Loucy (cell line): ENCODE data around the gene DRAM1.

Experiments used
- EZH2phosphoT487 ChIP-seq: fragments of 200-600 bp; IDR thresholded peaks from 2 replicates; pipeline ENCODE4 v1.6.1; 2018; ENCODE audit warnings: antibody characterized with exemption, mild to moderate bottlenecking, moderate library complexity, borderline replicate concordance
- TF ChIP-seq, protein P1 (sequence below): fragments of 200-600 bp; sonication (generic); conservative IDR thresholded peaks from 2 replicates; pipeline ENCODE4 v1.5.1; 2014; ENCODE audit warnings: mild to moderate bottlenecking, antibody characterized with exemption, low read length

DNA sequence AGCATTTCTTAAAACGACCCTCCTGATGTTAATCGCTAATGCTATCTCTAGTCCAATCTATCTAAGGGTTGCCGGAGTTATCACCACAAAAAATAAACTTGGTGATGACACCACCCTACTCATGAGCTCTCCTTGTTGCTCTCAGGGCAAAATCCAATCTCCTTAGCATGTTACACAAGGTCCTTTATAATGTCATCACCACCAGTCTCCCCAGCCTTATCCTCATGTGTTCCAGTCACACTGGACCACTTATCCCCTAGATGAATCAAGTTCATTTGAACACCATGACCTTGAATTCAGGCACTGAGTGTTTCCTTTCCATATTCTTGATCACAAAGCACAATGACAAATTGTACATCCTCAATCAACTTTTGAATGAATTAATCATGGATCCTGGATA lies 19.0 kb upstream of the DRAM1 start:
- TF ChIP-seq, protein P1, sequence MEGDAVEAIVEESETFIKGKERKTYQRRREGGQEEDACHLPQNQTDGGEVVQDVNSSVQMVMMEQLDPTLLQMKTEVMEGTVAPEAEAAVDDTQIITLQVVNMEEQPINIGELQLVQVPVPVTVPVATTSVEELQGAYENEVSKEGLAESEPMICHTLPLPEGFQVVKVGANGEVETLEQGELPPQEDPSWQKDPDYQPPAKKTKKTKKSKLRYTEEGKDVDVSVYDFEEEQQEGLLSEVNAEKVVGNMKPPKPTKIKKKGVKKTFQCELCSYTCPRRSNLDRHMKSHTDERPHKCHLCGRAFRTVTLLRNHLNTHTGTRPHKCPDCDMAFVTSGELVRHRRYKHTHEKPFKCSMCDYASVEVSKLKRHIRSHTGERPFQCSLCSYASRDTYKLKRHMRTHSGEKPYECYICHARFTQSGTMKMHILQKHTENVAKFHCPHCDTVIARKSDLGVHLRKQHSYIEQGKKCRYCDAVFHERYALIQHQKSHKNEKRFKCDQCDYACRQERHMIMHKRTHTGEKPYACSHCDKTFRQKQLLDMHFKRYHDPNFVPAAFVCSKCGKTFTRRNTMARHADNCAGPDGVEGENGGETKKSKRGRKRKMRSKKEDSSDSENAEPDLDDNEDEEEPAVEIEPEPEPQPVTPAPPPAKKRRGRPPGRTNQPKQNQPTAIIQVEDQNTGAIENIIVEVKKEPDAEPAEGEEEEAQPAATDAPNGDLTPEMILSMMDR: no peak
- no peak for TF ChIP-seq EZH2phosphoT487
